LNCaP clone FGC (cell line): ENCODE data around the gene NFKBIZ.

Experiments used
- DNase-seq: peaks from one replicate; pipeline ENCODE4 v3.0.0-alpha.2; 2011; ENCODE audit warnings: low read depth
- H3K4me3 ChIP-seq: 2 replicates; pipeline ENCODE4 v1.5.1; 2011; ENCODE audit warnings: mild to moderate bottlenecking, low read depth, low read length, control low read depth
- CTCF ChIP-seq: IDR thresholded peaks from 2 replicates; pipeline ENCODE4 v1.5.1; 2012; ENCODE audit warnings: mild to moderate bottlenecking; ENCODE audit not compliant: control insufficient read depth, insufficient read depth; ENCODE audit errors: extremely low read depth

NFKBIZ gene

GRCh38 chr3:101848754-101849713 is at the start of gene NFKBIZ:
TSS of gene NFKBIZ (plus strand) at chr3:101849514. CDS start at chr3:101849629, 115 bp downstream.
- peak; percentile 92 for DNase-seq
- peak within 1 kb of the TSS; percentile 83 for H3K4me3 ChIP-seq
- no peak for TF ChIP-seq CTCF

GRCh38 chr3:101801174-101801573 is 48.1 kb upstream of the NFKBIZ start:
- DNase-seq = no peak
- no peak for TF ChIP-seq CTCF

DNA sequence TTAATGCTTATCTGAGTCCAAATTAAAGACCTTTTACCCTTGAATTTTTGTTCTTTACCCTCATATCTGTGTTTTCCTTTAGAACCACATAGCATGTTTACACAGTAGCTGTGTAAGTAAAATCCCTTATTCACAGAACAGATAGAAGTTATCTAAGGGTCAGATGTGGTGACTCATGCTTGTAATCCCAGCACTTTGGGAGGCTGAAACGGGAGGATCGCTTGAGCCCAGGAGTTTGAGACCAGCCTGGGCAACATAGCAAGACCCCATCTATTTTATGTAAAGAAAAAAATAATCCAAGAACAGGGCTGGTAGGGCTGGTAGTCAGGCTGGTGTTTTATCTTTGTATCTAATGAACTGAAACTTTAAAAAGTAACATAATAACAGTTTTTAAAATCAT is 47.1 kb upstream of the NFKBIZ start:
- H3K4me3 ChIP-seq = no peak overlapping the region
- TF ChIP-seq CTCF = no peak
- no peak for DNase-seq

More at GRCh38 chr3:101801174-101801573, 48.1 kb upstream of the NFKBIZ start:
- H3K4me3 ChIP-seq = no peak overlapping the region

GRCh38 chr3:101803173-101803782 is 46.0 kb upstream of the NFKBIZ start:
- peak; percentile 80 for TF ChIP-seq CTCF
- no peak overlapping the region for H3K4me3 ChIP-seq
- peak; percentile 34 for DNase-seq

- DNase-seq = no peak
- no peak for TF ChIP-seq CTCF
- H3K4me3 ChIP-seq = no peak overlapping the region
Measured at GRCh38 chr3:101803939-101804338, 45.4 kb upstream of the NFKBIZ start.

- no peak for TF ChIP-seq CTCF
- DNase-seq = no peak
- H3K4me3 ChIP-seq = no peak overlapping the region
Measured at GRCh38 chr3:101806491-101806890, 42.8 kb upstream of the NFKBIZ start.
